Caco-2 (cell line): ENCODE data around the gene CLSTN2. TPM values are rescaled to one million over a fixed set of nuclear protein-coding genes. Genes with fewer than 3 reads are reported as not detected.

Source experiments
- BruUV-seq: library from RNA; stranded (reverse); fragments of 400-500 nt; replicated peaks from 2 replicates; lab custom pipeline; 2021; lab: Mats Ljungman, UMichigan
- CTCF ChIA-PET: fragments of 300-600 bp; sonication (Branson Sonifier 250); formaldehyde crosslinking; loops from one replicate; lab custom pipeline; 2022; ENCODE audit warnings: antibody characterized with exemption; lab: Charles Lee
- POLR2A ChIA-PET: fragments of 300-600 bp; sonication (Branson Sonifier 250); formaldehyde crosslinking; loops from one replicate; lab custom pipeline; 2022; ENCODE audit warnings: antibody characterized with exemption; lab: Charles Lee
- DNase-seq, 2 experiments: peaks; one replicate each; pipeline versions ENCODE4 v3.0.0 to v3.0.0-alpha.2; 2020 to 2022
- H3K27me3 ChIP-seq: replicated peaks from 2 replicates; pipeline ENCODE4 v1.6.0; 2011; ENCODE audit warnings: low read length; ENCODE audit not compliant: control insufficient read depth, insufficient read depth
- H3K36me3 ChIP-seq: 2 replicates; pipeline ENCODE4 v1.5.1; 2011; ENCODE audit warnings: low read length; ENCODE audit not compliant: control insufficient read depth, insufficient read depth
- H3K4me1 ChIP-seq: fragments of 250-450 bp; sonication (Bioruptor Pico); 2 replicates; pipeline ENCODE4 v1.5.1; 2020; ENCODE audit warnings: mild to moderate bottlenecking
- H3K4me3 ChIP-seq: 2 replicates; pipeline ENCODE4 v1.5.1; 2011; ENCODE audit warnings: low read depth, mild to moderate bottlenecking, control low read depth, low read length
- H3K9me3 ChIP-seq: fragments of 250-450 bp; sonication (Bioruptor Pico); 2 replicates; pipeline ENCODE4 v1.5.1; 2020; ENCODE audit warnings: mild to moderate bottlenecking, moderate library complexity
- H3K27ac Mint-ChIP-seq: one replicate; pipeline ENCODE4 v1.8.0; 2022; ENCODE audit warnings: mixed read lengths; ENCODE audit not compliant: unreplicated experiment
- H3K27me3 Mint-ChIP-seq: one replicate; pipeline ENCODE4 v1.8.0; 2022; ENCODE audit warnings: mixed read lengths; ENCODE audit not compliant: insufficient read depth, unreplicated experiment
- H3K36me3 Mint-ChIP-seq: one replicate; pipeline ENCODE4 v1.8.0; 2022; ENCODE audit warnings: mild to moderate bottlenecking, mixed read lengths; ENCODE audit not compliant: insufficient read depth, unreplicated experiment
- H3K4me1 Mint-ChIP-seq: one replicate; pipeline ENCODE4 v1.8.0; 2022; ENCODE audit warnings: low read depth, mixed read lengths; ENCODE audit not compliant: unreplicated experiment
- H3K4me3 Mint-ChIP-seq: one replicate; pipeline ENCODE4 v1.8.0; 2022; ENCODE audit warnings: mild to moderate bottlenecking, moderate library complexity, mixed read lengths; ENCODE audit not compliant: unreplicated experiment
- H3K9me3 Mint-ChIP-seq: one replicate; pipeline ENCODE4 v1.8.0; 2022; ENCODE audit warnings: mixed read lengths; ENCODE audit not compliant: unreplicated experiment
- CTCF ChIP-seq, 2 experiments: fragments of 200-600 bp in 1 of 2; IDR thresholded peaks; 1 replicate in 1 of 2; 2 replicates in 1 of 2; pipeline versions ENCODE4 v1.5.1 to v1.8.0; 2011 to 2022; ENCODE audit warnings: antibody characterized with exemption in 1 of 2, control low read depth in 1 of 2, inconsistent platforms in 1 of 2, low read depth in 1 of 2, low read length in 1 of 2, mild to moderate bottlenecking in 1 of 2, moderate library complexity in 1 of 2; ENCODE audit not compliant: insufficient read depth in 1 of 2, severe bottlenecking in 1 of 2, unreplicated experiment in 1 of 2
- intact Hi-C: fragments of 100-400 bp; cut with micrococcal nuclease; formaldehyde crosslinking; loops from one replicate; pipeline ENCODE4 v1.10.0; 2022; ENCODE audit not compliant: unreplicated experiment
- total RNA-seq: library from RNA; stranded (reverse); gene quantifications from 2 replicates; pipeline ENCODE4 v1.2.3, GENCODE V29; 2022

Gene CLSTN2
- total RNA-seq, 1 experiment from 2014 or later, result 26.1 TPM

DNA sequence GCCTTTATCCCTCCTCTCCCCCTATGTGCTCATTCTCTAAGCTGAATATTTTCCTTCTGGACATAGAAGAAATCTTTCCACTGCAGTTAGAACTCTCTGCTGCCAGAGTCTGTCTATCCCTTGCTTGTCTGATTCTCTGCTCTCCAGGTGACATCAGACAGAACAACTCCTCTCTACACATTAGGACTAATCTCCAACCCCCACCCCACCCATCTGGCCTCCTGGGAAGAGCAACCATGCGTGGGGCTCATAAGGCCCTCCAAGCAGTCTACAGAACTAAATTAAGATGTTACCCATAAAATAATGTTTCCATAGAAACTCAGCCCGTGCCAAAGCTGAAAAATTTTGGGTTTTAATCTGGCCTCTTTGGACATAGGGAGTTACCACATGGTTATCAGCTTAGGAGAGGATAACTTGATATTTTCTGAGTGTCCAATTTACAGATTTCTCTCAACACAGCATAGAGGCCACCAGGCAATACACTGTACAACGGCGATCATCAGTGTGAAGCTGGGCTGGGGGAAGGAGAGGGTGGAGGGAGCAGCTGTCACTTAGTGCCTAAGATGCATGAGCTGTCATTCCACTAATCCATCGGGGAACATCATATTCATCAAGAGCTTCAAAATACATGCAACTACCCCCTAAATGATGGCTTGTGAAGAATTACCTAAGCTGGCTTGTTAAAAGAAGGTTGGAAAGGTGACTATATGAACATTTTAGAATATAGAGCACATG lies 199.4 kb downstream of the CLSTN2 start:
- H3K27ac Mint-ChIP-seq, result no peak overlapping the region
- H3K36me3 Mint-ChIP-seq, result no peaks in the 10 kb centered on the region
- no peak for TF ChIP-seq CTCF (IDR thresholded peaks at IDR 0.05; ENCODE audit: insufficient read depth in 1 of 2, low read depth in 1 of 2, low read length in 1 of 2, severe bottlenecking in 1 of 2, unreplicated experiment in 1 of 2)
- H3K4me1 Mint-ChIP-seq, result no peaks in the 10 kb centered on the region
- Histone ChIP-seq H3K9me3 (no peaks in the 10 kb centered on the region), H3K4me3 (no peak overlapping the region), H3K4me1 (no peaks in the 10 kb centered on the region), H3K36me3 (no peaks in the 10 kb centered on the region), H3K27me3 (no peaks in the 10 kb centered on the region)
- ChIA-PET POLR2A (no interaction called here), CTCF (no interaction called here)
- peaks cover 5% of the 10 kb centered on the region for H3K27me3 Mint-ChIP-seq
- no peak for DNase-seq
- intact Hi-C loops, result no loop called here
- BruUV-seq, result no TSS peak
- H3K9me3 Mint-ChIP-seq, result no peaks in the 10 kb centered on the region
- H3K4me3 Mint-ChIP-seq, result no peak overlapping the region

- Histone ChIP-seq H3K4me1 (no peaks in the 10 kb centered on the region), H3K9me3 (no peaks in the 10 kb centered on the region), H3K4me3 (no peak overlapping the region), H3K36me3 (no peaks in the 10 kb centered on the region), H3K27me3 (no peaks in the 10 kb centered on the region)
- CTCF ChIA-PET, result no interaction called here
- BruUV-seq, result no TSS peak
- Mint-ChIP-seq H3K4me1 (no peaks in the 10 kb centered on the region), H3K4me3 (no peak overlapping the region), H3K9me3 (no peaks in the 10 kb centered on the region), H3K27ac (no peak overlapping the region), H3K36me3 (no peaks in the 10 kb centered on the region), H3K27me3 (peaks cover 4% of the 10 kb centered on the region)
- intact Hi-C loops, result no loop called here
- no peak for TF ChIP-seq CTCF (IDR thresholded peaks at IDR 0.05; ENCODE audit: insufficient read depth in 1 of 2, low read depth in 1 of 2, low read length in 1 of 2, severe bottlenecking in 1 of 2, unreplicated experiment in 1 of 2)
- DNase-seq, result no peak
- POLR2A ChIA-PET, result no interaction called here
Observed at GRCh38 chr3:140135461-140135860, 200.5 kb downstream of the CLSTN2 start.

DNA sequence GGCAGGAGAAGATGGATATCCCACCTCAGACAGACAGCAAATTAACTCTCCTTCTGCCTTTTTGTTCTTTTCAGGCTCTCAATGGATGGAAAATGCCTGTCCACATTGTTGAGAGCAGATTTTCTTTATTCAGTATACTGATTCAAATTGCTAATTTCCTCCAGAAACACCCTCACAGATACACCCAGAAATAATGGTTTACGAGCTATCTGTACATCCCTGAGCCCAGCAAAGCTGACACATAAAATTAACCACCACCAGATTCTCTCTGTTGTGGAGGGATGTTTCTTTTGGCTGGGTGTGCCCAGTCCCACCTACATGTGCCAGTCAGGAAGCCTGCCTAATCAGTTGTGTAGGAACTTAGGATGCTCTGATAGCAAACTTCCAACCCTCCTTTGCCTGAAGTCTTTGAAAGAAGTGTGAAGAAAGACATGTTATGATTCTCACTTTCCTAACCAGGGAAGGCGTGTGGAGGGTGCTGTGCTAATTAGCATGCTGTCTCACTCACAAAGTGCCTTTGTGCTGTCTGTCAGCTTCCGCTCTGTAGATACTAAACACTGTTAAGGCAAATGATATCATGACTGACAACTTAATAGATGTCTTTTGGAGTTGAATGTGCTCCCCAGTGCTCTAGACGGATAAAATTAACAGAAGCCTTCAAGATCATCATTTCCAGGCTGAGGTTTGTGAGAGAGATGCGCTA lies 208.5 kb downstream of the CLSTN2 start:
- no peaks in the 10 kb centered on the region for H3K4me1 ChIP-seq
- H3K27me3 Mint-ChIP-seq, result no peaks in the 10 kb centered on the region
- no peaks in the 10 kb centered on the region for H3K27me3 ChIP-seq
- ChIA-PET POLR2A (no interaction called here), CTCF (no interaction called here)
- H3K9me3 ChIP-seq, result no peaks in the 10 kb centered on the region
- no peaks in the 10 kb centered on the region for H3K36me3 Mint-ChIP-seq
- no peak for TF ChIP-seq CTCF (IDR thresholded peaks at IDR 0.05; ENCODE audit: insufficient read depth in 1 of 2, low read depth in 1 of 2, low read length in 1 of 2, severe bottlenecking in 1 of 2, unreplicated experiment in 1 of 2)
- no peaks in the 10 kb centered on the region for H3K4me1 Mint-ChIP-seq
- no TSS peak for BruUV-seq
- intact Hi-C loops, result no loop called here
- no peak overlapping the region for H3K27ac Mint-ChIP-seq
- DNase-seq, result no peak
- no peak overlapping the region for H3K4me3 Mint-ChIP-seq
- H3K36me3 ChIP-seq, result no peaks in the 10 kb centered on the region
- H3K9me3 Mint-ChIP-seq, result no peaks in the 10 kb centered on the region
- no peak overlapping the region for H3K4me3 ChIP-seq
